Smooth muscle cell of the pulmonary artery (primary cell): Measurements from ENCODE around the gene TNIP3. TPM values are rescaled to one million over a fixed set of nuclear protein-coding genes. Genes with fewer than 3 reads are reported as not detected.

Experiments
- total RNA-seq: library from RNA; depleted of rRNA; stranded (reverse); fragments of >200 nt; gene quantifications from 2 replicates; pipeline ENCODE4 v1.2.3, GENCODE V29; 2014

The TNIP3 gene
- 0.20 and 0.26 TPM in 2 replicates for total RNA-seq

GRCh38 chr4:121164291-121164690 is at the start of gene TNIP3:
TSS of gene TNIP3 (minus strand) at chr4:121164321. CDS start at chr4:121164125, 196 bp downstream.

Other genes with a start within 250 kb of the TNIP3 start
- gene PRDM5, start 241.6 kb downstream of the TNIP3 start, total RNA-seq, result 8.2 and 10.1 TPM in 2 replicates
- 0.56 and 4.9 TPM in 2 replicates for gene NDNF, start 91.8 kb downstream of the TNIP3 start, total RNA-seq
- gene QRFPR, start 216.7 kb upstream of the TNIP3 start, total RNA-seq, result not detected in 2 replicates